ENCODE results near the gene CLPSL2. TPM values are rescaled to one million over a fixed set of nuclear protein-coding genes. Genes with fewer than 3 reads are reported as not detected.

Gene CLPSL2
- total and polyA plus RNA-seq, 10 of the 15 experiments (the other 5 are each of a cell fraction or from before 2014, with no cell fraction given) = 0.32 to 1.3 TPM; not detected in 8

DNA sequence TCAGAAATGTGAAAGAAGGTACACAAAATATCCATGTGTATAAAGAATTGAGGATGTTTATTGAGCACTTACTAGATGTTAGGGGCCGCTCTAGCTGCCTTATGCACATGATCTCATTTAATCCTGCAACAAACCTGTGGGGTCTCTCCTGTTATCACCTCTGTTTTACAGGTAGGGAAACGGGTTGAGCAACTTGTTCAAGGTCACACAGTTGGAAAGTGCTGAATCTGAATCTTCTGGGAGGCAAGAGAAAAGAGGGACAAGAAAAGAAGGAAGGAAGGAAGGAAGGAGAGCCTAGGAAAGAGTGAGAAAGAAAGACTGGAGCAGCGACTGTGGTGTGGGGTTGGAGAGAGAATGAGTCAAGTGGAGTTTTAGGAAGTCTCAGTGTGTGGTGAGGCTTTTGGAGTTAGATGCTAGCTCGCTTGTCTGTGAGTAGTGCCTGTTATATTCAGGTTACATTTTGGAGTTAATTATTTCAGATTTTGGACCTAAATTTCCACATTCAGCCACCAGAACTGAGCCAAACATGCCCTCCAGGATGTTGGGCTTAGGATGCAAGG lies 12.1 kb downstream of the CLPSL2 start:
- H3K9ac ChIP-seq (ENCODE audit: control insufficient read depth, insufficient read depth, low read length) = no peak overlapping the region
- H4K20me1 ChIP-seq (ENCODE audit: control insufficient read depth, insufficient read depth) = no peaks in the 10 kb centered on the region
- intact Hi-C loops (cut with micrococcal nuclease; ENCODE audit: unreplicated experiment) (no loop called here), in situ Hi-C loops (cut with MboI) (no loop called here)
- H3K9me3 ChIP-seq (replicated peaks; ENCODE audit: control insufficient read depth, insufficient read depth, low read length) = no peaks in the 10 kb centered on the region
- no peaks in the 10 kb centered on the region for H3K36me3 ChIP-seq (ENCODE audit: control insufficient read depth in 2 of 2, insufficient read depth in 2 of 2, low read length in 1 of 2)
- no peaks in the 10 kb centered on the region for H3K79me2 ChIP-seq (ENCODE audit: control insufficient read depth, insufficient read depth, low read length)
- WGBS (ENCODE audit: insufficient coverage, insufficient replicate concordance, low lambda C conversion rate, missing lambda C conversion rate) = 8% methylated on average over 4 of the region's 4 CpGs
- no peak overlapping the region for H3K27ac ChIP-seq (ENCODE audit: control insufficient read depth, insufficient read depth)
- ChIA-PET SMC1A (ENCODE audit: uncharacterized antibody, unreplicated experiment) (no interaction called here), POLR2A (no interaction called here), CTCF (no interaction called here), RAD21 (ENCODE audit: unreplicated experiment) (no interaction called here)
- no peak for TF ChIP-seq ZBED1 (IDR thresholded peaks at IDR 0.05; ENCODE audit: borderline replicate concordance)
- TF ChIP-seq NBN (IDR thresholded peaks at IDR 0.05) = no peak
- no peak for TF ChIP-seq ETV6 (conservative IDR thresholded peaks at IDR 0.05 in 1 of 2, IDR thresholded peaks at IDR 0.05 in 1 of 2; ENCODE audit: borderline replicate concordance in 1 of 2, low read depth in 1 of 2)
- H3K4me1 ChIP-seq (ENCODE audit: control insufficient read depth, insufficient read depth, low read length) = no peaks in the 10 kb centered on the region
- DNase-seq (ENCODE audit: low read depth, low spot score) (no peak), FAIRE-seq (no peak), ATAC-seq (no peak)
- H3K4me3 ChIP-seq = no peak overlapping the region
- H3K4me2 ChIP-seq (ENCODE audit: control insufficient read depth, insufficient read depth) = no peak overlapping the region
- BruUV-seq (replicated peaks) = no TSS peak
- H3K27me3 ChIP-seq (replicated peaks in 1 of 2; ENCODE audit: control insufficient read depth in 2 of 2, insufficient read depth in 2 of 2, low read length in 1 of 2) = peaks cover 1 to 4% of the 10 kb centered on the region in 2 experiments
- no peak overlapping the region for H2AFZ ChIP-seq (ENCODE audit: control insufficient read depth, low read depth, low read length)

- Histone ChIP-seq H3K4me2 (ENCODE audit: control insufficient read depth, insufficient read depth) (no peak overlapping the region), H3K36me3 (ENCODE audit: control insufficient read depth in 2 of 2, insufficient read depth in 2 of 2, low read length in 1 of 2) (no peaks in the 10 kb centered on the region), H3K4me1 (ENCODE audit: control insufficient read depth, insufficient read depth, low read length) (no peaks in the 10 kb centered on the region), H3K4me3 (no peak overlapping the region), H3K79me2 (ENCODE audit: control insufficient read depth, insufficient read depth, low read length) (no peaks in the 10 kb centered on the region), H2AFZ (ENCODE audit: control insufficient read depth, low read depth, low read length) (no peak overlapping the region), H4K20me1 (ENCODE audit: control insufficient read depth, insufficient read depth) (no peaks in the 10 kb centered on the region), H3K27me3 (replicated peaks in 1 of 2; ENCODE audit: control insufficient read depth in 2 of 2, insufficient read depth in 2 of 2, low read length in 1 of 2) (peaks cover 1 to 4% of the 10 kb centered on the region in 2 experiments), H3K9ac (ENCODE audit: control insufficient read depth, insufficient read depth, low read length) (no peak overlapping the region), H3K27ac (ENCODE audit: control insufficient read depth, insufficient read depth) (no peak overlapping the region), H3K9me3 (replicated peaks; ENCODE audit: control insufficient read depth, insufficient read depth, low read length) (no peaks in the 10 kb centered on the region)
- ChIA-PET SMC1A (ENCODE audit: uncharacterized antibody, unreplicated experiment) (interaction anchor here (1.1 kb wide), 1 partner anchor 267 kb away, joined by 3 read pairs; no protein-coding TSS in a partner anchor), CTCF (interaction anchor here (0.7 kb wide), 1 partner anchor 306 kb away, joined by 3 read pairs; no protein-coding TSS in a partner anchor), POLR2A (no interaction called here), RAD21 (ENCODE audit: unreplicated experiment) (no interaction called here)
- FAIRE-seq (no peak), DNase-seq (ENCODE audit: low read depth, low spot score) (no peak), ATAC-seq (no peak)
- intact Hi-C loops (cut with micrococcal nuclease; ENCODE audit: unreplicated experiment) = no loop called here
- WGBS (ENCODE audit: insufficient coverage, insufficient replicate concordance, low lambda C conversion rate, missing lambda C conversion rate) = 55% methylated on average over 5 of the region's 5 CpGs
- in situ Hi-C loops (cut with MboI) = no loop called here
- BruUV-seq (replicated peaks) = no TSS peak
- no peak for TF ChIP-seq FOXM1 (IDR thresholded peaks at IDR 0.05; ENCODE audit: low read depth, low read length)
- no peak for TF ChIP-seq POU2F2 (IDR thresholded peaks at IDR 0.05; ENCODE audit: borderline replicate concordance, low read depth, low read length)
- TF ChIP-seq, protein P1, sequence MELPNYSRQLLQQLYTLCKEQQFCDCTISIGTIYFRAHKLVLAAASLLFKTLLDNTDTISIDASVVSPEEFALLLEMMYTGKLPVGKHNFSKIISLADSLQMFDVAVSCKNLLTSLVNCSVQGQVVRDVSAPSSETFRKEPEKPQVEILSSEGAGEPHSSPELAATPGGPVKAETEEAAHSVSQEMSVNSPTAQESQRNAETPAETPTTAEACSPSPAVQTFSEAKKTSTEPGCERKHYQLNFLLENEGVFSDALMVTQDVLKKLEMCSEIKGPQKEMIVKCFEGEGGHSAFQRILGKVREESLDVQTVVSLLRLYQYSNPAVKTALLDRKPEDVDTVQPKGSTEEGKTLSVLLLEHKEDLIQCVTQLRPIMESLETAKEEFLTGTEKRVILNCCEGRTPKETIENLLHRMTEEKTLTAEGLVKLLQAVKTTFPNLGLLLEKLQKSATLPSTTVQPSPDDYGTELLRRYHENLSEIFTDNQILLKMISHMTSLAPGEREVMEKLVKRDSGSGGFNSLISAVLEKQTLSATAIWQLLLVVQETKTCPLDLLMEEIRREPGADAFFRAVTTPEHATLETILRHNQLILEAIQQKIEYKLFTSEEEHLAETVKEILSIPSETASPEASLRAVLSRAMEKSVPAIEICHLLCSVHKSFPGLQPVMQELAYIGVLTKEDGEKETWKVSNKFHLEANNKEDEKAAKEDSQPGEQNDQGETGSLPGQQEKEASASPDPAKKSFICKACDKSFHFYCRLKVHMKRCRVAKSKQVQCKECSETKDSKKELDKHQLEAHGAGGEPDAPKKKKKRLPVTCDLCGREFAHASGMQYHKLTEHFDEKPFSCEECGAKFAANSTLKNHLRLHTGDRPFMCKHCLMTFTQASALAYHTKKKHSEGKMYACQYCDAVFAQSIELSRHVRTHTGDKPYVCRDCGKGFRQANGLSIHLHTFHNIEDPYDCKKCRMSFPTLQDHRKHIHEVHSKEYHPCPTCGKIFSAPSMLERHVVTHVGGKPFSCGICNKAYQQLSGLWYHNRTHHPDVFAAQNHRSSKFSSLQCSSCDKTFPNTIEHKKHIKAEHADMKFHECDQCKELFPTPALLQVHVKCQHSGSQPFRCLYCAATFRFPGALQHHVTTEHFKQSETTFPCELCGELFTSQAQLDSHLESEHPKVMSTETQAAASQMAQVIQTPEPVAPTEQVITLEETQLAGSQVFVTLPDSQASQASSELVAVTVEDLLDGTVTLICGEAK (IDR thresholded peaks at IDR 0.05; ENCODE audit: borderline replicate concordance) = no peak
- TF ChIP-seq SREBF1 (IDR thresholded peaks at IDR 0.05; ENCODE audit: low read length) = no peak
- no peak for TF ChIP-seq PAX8 (IDR thresholded peaks at IDR 0.05)
- no peak for TF ChIP-seq FOXK2 (IDR thresholded peaks at IDR 0.05)
- TF ChIP-seq TBL1XR1 (IDR thresholded peaks at IDR 0.05; ENCODE audit: low read depth, low read length) = no peak
- no peak for TF ChIP-seq ZBTB11 (CRISPR knock-in tag; IDR thresholded peaks at IDR 0.05)
These were observed 14.3 kb downstream of the CLPSL2 start for GRCh38 chr6:35790683-35791082.
